ENCODE data around the gene SPATA2.

Gene SPATA2

DNA sequence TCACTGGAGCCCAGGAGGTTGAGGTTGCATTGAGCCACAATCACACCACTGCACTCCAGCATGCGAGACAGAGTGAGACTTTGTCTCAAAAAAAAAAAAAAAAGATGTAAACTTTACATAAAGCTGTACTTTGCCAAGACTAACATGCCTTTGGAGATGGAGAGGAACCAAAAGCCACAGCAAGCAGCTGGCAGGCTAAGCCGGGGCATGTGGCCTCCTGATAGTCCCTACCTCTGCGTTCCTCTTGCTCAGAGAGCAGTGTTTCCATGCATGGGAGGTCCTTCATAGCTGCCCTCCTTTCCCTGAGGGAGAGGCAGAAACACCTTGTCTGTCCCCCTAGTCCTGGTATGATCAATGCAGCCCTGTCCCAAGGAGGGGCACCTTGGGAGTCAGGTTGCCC lies 35.2 kb downstream of the SPATA2 start:
- Histone ChIP-seq H3K9ac (ENCODE audit: low read length) (no peak overlapping the region), H4K20me1 (ENCODE audit: insufficient read depth, low read length) (no peaks in the 10 kb centered on the region), H3K9me2 (ENCODE audit: low read depth, low read length) (no peaks in the 10 kb centered on the region), H2AFZ (ENCODE audit: low read length) (no peak overlapping the region), H3K27me3 (ENCODE audit: insufficient read depth, low read length) (no peaks in the 10 kb centered on the region), H3K27ac (ENCODE audit: low read depth, low read length, poor library complexity, severe bottlenecking) (no peak overlapping the region), H3K4me1 (ENCODE audit: insufficient read depth, low read length, severe bottlenecking) (peaks cover 16% of the 10 kb centered on the region), H3K4me3 (ENCODE audit: low read depth, low read length, poor library complexity, severe bottlenecking) (no peak overlapping the region), H3K4me2 (ENCODE audit: low read length) (no peak overlapping the region), H3K9me3 (ENCODE audit: low read length) (no peaks in the 10 kb centered on the region), H3K79me2 (ENCODE audit: insufficient read depth, low read length) (no peaks in the 10 kb centered on the region), H3K36me3 (ENCODE audit: insufficient read depth, low read length) (peaks cover 64% of the 10 kb centered on the region), H3F3A (ENCODE audit: insufficient read depth, low read length) (0 out of 2 replicates have a peak, but pooled peaks cover 5% of the 10 kb centered on the region)
- no peak for TF ChIP-seq EZH2 (IDR thresholded peaks at IDR 0.05; ENCODE audit: borderline replicate concordance, low read length)
- TF ChIP-seq, protein P1, sequence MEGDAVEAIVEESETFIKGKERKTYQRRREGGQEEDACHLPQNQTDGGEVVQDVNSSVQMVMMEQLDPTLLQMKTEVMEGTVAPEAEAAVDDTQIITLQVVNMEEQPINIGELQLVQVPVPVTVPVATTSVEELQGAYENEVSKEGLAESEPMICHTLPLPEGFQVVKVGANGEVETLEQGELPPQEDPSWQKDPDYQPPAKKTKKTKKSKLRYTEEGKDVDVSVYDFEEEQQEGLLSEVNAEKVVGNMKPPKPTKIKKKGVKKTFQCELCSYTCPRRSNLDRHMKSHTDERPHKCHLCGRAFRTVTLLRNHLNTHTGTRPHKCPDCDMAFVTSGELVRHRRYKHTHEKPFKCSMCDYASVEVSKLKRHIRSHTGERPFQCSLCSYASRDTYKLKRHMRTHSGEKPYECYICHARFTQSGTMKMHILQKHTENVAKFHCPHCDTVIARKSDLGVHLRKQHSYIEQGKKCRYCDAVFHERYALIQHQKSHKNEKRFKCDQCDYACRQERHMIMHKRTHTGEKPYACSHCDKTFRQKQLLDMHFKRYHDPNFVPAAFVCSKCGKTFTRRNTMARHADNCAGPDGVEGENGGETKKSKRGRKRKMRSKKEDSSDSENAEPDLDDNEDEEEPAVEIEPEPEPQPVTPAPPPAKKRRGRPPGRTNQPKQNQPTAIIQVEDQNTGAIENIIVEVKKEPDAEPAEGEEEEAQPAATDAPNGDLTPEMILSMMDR (IDR thresholded peaks at IDR 0.05; ENCODE audit: low read length) = no peak

DNA sequence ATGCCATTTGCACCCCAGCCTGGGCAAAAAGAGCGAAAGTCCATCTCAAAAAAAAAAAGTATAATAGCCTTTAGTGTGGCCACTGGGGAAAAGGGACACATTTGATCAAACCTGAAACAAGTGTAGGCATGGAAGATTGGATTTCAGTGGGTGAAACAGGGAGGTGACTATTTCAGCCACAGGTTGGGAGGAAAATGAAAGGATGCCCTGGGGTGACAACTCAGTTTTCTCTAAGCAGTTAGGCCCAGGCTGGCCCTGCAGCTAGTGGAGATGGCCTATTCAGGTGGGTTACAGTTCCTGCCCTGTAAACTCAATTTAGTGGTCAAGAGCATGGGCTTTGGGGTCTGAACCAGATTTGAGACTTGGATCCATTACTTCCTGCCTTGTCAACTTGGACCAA lies 36.4 kb downstream of the SPATA2 start:
- no peak overlapping the region for H3K4me3 ChIP-seq (ENCODE audit: low read depth, low read length, poor library complexity, severe bottlenecking)
- TF ChIP-seq EZH2 (IDR thresholded peaks at IDR 0.05; ENCODE audit: borderline replicate concordance, low read length) = no peak
- TF ChIP-seq, protein P1 (IDR thresholded peaks at IDR 0.05; ENCODE audit: low read length) = no peak
- no peaks in the 10 kb centered on the region for H3K27me3 ChIP-seq (ENCODE audit: insufficient read depth, low read length)
- peaks cover 62% of the 10 kb centered on the region for H3K36me3 ChIP-seq (ENCODE audit: insufficient read depth, low read length)
- H3K79me2 ChIP-seq (ENCODE audit: insufficient read depth, low read length) = no peaks in the 10 kb centered on the region
- no peaks in the 10 kb centered on the region for H3K9me3 ChIP-seq (ENCODE audit: low read length)
- H3K9me2 ChIP-seq (ENCODE audit: low read depth, low read length) = no peaks in the 10 kb centered on the region
- H3K27ac ChIP-seq (ENCODE audit: low read depth, low read length, poor library complexity, severe bottlenecking) = no peak overlapping the region
- no peak overlapping the region for H2AFZ ChIP-seq (ENCODE audit: low read length)
- H3K4me1 ChIP-seq (ENCODE audit: insufficient read depth, low read length, severe bottlenecking) = peaks cover 4% of the 10 kb centered on the region
- H4K20me1 ChIP-seq (ENCODE audit: insufficient read depth, low read length) = no peaks in the 10 kb centered on the region
- H3F3A ChIP-seq (ENCODE audit: insufficient read depth, low read length) = no peaks in the 10 kb centered on the region
- no peak overlapping the region for H3K9ac ChIP-seq (ENCODE audit: low read length)
- no peak overlapping the region for H3K4me2 ChIP-seq (ENCODE audit: low read length)

DNA sequence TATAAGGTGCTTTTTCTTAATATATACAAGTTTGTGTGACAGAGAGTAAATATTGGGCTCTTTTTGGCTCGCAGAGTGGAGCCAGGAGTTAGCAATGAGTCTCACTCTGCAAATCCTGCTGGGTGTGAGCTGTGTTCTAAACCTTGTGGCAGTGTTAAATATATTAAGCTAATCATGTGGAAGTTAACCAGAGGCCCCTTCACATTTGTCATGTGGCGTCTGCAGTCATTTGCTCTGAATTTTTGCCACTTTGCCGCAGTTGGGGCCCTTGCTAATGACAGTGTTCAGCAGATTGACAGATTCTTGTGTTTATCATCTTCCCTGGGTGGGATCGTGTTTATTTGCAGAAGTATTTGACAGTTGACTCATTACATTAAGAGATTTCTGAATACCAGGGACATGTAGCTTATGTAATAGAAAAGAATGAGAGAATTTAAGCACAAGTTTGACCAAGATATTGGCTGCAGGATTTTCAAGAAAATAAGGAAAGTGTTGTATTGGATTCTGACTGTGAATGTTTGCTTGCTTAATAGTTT lies 37.9 kb downstream of the SPATA2 start:
- no peak overlapping the region for H2AFZ ChIP-seq (ENCODE audit: low read length)
- H3K9me3 ChIP-seq (ENCODE audit: low read length) = no peaks in the 10 kb centered on the region
- H4K20me1 ChIP-seq (ENCODE audit: insufficient read depth, low read length) = no peaks in the 10 kb centered on the region
- H3K4me2 ChIP-seq (ENCODE audit: low read length) = no peak overlapping the region
- no peaks in the 10 kb centered on the region for H3K4me1 ChIP-seq (ENCODE audit: insufficient read depth, low read length, severe bottlenecking)
- H3K9ac ChIP-seq (ENCODE audit: low read length) = no peak overlapping the region
- peaks cover 49% of the 10 kb centered on the region for H3K36me3 ChIP-seq (ENCODE audit: insufficient read depth, low read length)
- H3K4me3 ChIP-seq (ENCODE audit: low read depth, low read length, poor library complexity, severe bottlenecking) = no peak overlapping the region
- TF ChIP-seq, protein P1 (IDR thresholded peaks at IDR 0.05; ENCODE audit: low read length) = no peak
- H3F3A ChIP-seq (ENCODE audit: insufficient read depth, low read length) = no peaks in the 10 kb centered on the region
- no peaks in the 10 kb centered on the region for H3K79me2 ChIP-seq (ENCODE audit: insufficient read depth, low read length)
- no peak overlapping the region for H3K27ac ChIP-seq (ENCODE audit: low read depth, low read length, poor library complexity, severe bottlenecking)
- no peaks in the 10 kb centered on the region for H3K27me3 ChIP-seq (ENCODE audit: insufficient read depth, low read length)
- no peaks in the 10 kb centered on the region for H3K9me2 ChIP-seq (ENCODE audit: low read depth, low read length)

Measured in OCI-LY1 (cell line).